Stimulated activated CD8-positive, alpha-beta memory T cell treated with anti-CD3 and anti-CD28 coated beads, Interleukin-15, amount 100 ng/mL, for 24 hours (primary cell): ENCODE data around the gene THADA.
"Not testable (repeated sequence)": the region's sequence is repeated elsewhere in the genome, so short reads cannot be mapped to it uniquely, and the experiment has no call there.

Source experiments
- DNase-seq: peaks from one replicate; pipeline ENCODE4 v3.0.0-alpha.2; 2020; ENCODE audit warnings: low read depth

THADA gene

DNA sequence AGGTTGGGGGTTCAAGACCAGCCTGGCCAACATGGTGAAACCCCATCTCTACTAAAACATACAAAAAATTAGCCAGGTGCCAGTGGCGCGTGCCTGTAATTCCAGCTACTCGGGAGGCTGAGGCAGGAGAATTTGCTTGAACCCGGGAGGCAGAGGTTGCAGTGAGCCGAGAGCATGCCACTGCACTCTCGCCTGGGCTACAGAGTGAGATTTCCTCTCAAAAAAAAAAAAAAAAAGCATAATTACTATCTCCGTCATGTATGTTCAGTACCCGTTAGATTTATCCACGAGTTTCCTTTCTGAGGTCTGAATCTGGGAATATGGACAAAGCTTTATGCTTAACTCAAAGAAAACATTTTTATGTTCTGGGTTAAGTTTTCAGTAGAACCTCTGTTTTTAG lies 209.2 kb downstream of the THADA start:
- DNase-seq = not testable (repeated sequence)

DNA sequence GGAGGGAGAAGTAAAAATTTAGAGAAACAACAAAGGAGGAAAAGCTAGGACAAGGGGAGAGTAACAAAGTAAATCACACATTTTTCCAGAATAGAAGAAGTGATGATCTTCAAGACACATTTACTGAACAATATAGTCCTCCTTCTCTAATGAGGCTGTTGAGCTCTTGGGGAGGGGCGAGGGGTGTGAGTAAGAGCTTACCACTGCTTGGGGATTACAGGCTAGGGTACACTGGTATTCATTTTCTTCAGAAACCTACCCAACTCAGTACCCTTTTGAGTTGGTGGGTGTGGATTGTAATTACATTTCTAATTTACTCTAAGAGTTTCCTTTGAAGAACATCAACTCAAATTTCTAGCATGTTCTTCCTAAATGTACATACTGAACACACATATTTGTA lies 211.7 kb downstream of the THADA start:
- DNase-seq = no peak

DNA sequence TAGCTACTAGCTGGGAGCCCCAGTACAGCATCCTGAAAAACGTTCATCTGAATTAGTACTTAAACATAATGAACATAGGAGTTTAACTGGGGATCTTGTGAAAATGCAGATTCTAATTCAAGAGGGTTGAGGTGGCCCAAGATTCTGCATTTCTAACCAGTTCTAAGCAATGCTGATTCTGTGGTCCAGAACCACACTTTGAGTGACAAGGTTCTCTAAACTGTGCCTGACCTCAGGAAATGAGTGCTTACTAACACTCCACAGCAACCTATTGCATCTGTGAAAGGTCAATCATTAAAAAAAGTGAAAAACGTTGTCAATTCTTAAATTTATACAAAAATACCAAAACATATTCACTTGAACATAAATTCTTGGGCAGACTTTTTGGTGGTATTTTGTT lies 212.3 kb downstream of the THADA start:
- no peak for DNase-seq

DNA sequence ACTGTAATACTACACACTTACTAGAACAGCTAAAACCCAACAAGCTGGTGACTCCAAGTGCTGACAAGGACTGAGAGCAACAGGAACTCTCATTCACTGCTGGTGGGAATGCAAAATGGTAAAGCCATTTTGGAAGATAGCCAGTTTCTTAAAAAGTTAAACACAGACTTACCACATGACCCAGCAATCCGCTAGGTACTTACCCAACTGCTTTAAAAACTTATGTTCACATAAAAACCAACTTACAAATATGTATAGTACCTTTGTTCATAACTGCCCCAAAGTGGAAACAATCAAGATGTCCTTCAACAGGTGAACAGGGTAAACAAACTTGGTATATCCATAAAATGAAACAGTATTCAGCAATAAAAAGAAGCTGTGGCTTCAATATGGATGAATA lies 216.3 kb downstream of the THADA start:
- no peak for DNase-seq

DNA sequence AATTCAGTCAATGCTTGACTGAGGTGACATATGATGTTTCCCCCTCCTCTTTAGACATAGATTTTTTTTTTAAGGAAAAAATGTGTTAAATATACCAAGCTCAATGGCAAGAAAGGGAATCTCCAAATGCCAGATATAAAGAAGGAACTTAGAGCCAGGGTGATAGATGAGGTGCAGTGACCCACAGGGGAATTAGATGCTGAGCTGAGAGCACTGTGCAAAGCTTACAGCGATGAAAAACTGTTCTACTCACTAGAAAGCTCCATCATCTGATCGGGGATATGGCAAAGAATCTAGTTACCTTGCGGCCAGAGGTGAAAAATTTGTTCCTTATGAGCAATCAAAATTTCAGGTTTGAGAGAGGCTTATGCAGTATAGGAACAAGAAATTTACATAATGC lies 218.5 kb downstream of the THADA start:
- no peak for DNase-seq

DNA sequence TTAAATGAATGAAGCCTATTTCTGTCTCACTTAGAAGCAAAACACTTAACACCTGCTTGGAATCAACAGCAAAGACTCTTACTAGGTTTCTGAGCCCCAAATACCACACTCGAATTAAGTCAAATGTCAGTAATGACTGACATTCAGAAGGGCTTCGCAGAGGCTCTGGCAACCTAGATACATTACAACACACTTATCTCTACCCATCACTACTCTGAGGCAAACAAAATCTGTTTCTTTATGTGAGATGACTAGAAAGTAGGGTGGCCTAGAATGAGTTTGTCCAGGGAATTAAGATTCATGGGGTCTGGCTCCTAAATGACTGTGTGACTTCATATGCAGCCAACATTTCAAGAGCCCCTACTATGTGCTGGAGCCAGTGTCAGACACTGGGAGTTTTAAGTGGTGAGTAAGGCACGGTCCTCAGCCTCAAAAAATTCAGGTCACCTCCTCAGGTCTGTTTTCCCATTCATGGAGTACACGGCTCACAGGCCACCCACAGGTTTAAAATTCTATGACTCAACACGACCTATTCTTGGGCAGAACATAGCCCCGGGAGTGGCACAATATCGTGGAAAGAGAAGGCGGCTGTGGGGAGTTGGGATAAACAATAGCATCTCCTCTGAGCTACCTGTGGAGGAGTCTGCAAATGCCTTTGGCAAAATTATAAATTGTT lies 219.2 kb downstream of the THADA start:
- DNase-seq = no peak

DNA sequence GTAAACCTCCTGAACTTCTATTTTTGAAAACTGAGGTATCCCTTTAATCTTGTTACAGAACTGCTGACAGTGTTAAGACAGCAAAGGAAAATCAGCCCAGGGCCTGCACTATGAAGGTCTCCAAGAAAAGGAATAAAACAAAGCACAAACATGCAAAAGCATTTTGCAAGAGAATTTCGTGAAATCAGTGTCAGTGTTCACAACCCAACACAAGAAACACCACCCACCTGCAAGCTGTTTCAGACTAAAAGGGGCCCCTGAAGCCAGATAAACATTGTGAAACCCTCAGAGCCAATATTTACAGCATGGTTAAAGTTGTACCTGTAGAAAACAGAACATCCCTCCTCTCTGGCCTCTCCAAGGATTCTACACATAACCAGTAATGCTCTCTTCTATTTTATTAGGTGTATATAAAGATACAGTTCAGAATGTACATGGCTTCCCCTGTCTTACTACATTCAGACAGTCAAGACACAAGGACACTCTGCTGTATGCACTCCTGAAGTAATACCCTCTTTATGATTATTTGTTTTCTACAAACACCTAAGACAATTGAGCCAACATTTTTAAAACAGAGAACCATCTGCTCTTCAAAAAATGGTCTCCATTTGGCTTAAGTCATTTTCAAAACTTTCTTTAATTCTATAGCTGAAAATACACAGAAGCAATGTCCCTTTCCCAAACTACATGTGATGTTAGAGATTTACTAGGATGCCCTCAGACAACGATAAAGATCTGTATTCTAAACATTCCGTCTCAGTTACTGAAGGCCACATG lies 219.9 kb downstream of the THADA start:
- DNase-seq = no peak

DNA sequence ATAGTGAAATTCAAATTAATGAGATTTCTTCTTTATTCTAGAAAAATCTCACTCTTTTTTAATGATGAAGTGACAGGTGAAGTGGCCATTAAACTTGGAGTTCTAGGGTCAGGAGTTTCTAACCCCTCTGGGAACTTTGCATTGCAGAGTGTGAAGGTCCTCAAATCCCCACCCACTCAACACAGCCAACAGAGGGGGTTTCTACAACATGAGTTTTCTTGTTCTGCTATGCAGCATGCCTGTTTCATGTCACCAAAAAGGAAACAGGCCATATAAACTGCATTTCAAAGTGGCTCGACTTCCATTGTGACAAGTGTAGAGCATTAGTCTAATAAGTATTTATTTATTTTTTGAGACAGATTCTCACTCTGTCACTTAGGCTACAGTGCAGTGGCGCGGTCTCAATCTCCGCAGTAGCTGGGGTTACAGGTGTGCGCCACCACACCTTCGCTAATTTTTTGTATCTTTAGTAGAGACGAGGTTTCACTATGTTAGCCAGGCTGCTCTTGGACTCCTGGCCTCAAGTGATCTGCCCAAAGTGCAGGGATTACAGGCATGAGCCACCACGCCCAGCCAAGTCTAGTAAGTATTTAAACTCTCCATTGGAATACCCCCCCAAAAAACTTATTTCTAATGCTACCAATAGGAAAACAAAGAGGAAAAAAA lies 223.3 kb downstream of the THADA start:
- DNase-seq = no peak

DNA sequence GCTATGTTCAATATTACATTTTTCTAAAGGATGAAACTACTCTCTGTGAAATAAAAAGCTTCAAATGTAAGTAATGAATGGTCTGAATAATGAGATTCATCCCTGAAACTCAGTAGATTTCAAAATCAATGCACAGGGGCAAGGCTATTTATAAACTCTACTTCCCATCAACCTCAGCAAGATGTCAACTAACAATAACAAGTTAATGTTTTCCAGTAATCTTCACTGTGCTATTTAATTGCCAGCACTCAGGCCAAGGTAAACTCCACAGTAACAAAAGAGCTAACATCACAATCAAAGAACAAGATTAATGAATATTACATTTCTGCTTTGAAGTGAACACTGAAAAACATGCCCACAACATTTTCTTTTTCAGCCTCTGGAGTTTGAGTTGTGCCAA lies 225.1 kb downstream of the THADA start:
- no peak for DNase-seq

DNA sequence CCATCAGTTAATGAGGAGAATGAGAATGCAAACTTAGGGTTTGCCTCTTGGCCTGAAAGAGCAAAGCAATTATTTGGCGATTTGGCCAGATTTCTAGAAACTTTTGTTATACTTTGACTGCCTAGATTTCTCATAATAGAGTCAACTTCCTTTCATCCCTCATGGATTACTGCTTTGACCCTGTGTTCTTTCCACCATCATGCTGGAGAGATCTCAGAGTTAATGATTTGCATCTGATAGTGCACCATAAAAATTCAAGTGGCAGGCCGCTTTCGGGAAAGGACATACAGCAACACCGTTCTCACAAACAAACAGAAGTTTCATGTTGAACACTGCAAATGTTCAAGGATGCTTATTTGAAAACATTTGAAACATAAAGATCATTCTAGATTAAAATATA lies 225.7 kb downstream of the THADA start:
- no peak for DNase-seq

DNA sequence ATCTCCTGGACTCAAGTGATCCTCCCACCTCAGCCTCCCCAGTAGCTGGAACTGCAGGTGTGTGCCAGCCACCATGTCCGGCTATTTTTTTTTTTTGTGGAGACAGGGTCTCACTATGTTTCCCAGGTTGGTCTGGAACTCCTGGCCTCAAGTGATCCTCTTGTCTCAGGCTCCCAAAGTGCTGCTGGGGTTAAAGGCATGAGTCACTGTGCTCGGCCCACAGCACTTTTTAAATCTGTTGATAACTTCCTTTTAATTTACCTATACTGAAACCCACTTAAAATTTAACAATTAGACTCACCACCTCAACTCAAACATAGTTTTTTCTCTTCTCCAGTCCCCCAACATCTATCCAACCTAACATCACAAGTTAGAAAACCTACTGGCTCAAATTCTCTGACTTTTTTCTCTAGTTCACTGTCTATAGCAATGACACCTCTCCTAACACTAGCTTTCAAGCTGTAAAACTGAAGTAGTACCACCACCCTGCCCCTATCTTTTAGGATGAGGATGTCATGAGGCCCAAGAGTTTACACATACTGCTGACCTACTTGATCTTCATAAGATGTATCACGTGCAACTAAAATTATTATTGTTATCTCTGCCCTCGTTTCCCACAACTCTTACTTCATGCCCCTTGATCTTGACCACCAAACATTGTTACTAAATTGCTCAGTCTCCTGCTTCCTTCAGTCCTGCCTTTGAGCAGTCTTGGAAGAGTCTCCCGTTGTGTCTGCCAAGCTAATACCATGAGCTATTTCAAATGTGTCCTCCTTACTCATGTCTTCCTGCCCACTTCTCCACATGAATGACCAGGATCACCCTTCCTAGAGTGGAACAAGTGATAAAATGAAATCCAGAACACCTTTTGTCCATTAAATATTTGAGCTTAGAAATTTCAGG lies 227.1 kb downstream of the THADA start:
- no peak for DNase-seq

DNA sequence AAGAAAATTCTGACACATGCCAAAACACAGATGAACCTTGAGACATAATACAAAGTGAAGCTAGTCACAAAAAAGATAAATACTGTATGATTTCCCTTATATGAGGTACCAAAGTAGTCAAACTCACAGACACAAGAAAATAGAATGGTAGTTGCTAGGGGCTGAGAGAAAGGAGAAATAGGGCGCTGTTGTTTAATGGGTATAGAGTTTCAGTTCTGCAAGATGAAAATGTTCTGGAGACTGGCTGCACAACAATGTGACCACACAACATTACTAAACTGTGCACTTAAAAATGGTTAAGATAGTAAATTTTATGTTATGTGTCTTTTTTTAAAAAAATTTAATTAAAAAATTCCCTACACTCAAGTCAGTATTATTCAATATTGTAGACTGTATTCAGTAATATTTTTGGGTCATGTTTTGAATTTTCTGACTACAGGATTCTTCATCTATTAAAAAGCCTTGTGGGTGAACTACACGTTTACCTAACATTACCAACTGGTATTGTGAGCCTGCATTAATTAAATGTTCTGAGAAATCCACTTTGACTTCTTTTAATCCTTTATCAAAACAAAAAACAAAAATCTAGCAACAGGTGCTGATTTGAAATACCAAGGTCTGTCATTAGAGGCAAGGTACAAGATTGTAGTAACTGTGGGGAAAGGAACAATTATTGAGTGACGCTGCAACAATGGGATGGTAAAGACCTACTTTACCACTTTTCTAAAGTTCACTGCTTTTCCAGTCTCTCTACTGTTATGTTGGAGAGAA lies 228.6 kb downstream of the THADA start:
- DNase-seq = no peak

DNA sequence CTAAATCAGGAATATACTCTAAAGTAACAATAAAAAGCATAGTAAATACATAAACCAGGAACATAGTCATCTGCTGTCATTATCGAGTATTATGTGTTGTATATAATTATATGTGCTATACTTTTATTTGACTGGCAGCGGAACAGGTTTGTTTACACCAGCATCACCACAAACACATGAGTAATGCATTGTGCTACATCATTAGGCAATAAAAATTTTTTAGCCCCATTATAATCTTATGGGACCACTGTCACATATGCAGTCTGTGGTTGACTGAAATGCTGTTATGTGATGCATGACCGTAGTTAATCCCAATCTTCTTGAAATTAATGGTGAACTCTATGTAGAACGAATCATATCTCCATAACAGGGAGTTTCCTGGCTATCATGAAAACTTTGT lies 232.7 kb downstream of the THADA start:
- no peak for DNase-seq

DNA sequence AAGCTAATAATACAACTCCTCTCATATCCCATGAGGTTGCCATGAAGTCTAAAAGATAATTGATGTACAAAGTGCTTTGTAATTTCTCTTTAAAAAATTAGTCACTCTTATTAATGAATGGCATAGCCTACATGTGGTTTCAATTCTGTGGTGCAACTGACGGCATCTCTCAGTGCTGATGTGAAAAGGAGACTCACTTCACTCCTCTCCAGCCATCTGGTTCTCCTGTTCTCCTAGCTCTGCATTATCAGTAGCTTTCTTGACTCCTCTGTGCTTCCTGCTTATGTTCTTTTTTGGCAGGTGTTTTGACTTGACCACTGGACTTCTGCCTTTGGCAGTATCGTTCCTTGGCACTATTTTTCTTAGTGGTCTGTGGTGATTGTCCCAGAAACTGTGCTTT lies 234.6 kb downstream of the THADA start:
- no peak for DNase-seq

DNA sequence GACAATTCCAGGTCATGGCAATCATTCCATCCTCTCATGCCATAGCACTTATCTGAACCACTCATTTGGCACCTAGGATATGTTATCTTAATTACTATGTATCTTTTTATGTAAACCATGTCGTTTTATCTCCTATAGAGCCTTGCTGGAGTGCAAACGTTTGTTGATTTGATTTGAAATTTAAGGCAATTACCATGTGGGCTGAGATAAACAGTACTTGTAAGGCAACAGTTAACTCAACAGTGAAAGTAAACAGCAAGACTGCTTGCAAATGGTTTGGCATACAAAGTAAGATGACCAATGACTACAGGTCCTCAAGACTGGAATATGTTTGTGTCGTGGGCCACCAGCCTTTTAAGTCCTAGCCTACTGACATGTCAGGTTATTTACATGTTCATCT lies 235.7 kb downstream of the THADA start:
- DNase-seq = no peak

DNA sequence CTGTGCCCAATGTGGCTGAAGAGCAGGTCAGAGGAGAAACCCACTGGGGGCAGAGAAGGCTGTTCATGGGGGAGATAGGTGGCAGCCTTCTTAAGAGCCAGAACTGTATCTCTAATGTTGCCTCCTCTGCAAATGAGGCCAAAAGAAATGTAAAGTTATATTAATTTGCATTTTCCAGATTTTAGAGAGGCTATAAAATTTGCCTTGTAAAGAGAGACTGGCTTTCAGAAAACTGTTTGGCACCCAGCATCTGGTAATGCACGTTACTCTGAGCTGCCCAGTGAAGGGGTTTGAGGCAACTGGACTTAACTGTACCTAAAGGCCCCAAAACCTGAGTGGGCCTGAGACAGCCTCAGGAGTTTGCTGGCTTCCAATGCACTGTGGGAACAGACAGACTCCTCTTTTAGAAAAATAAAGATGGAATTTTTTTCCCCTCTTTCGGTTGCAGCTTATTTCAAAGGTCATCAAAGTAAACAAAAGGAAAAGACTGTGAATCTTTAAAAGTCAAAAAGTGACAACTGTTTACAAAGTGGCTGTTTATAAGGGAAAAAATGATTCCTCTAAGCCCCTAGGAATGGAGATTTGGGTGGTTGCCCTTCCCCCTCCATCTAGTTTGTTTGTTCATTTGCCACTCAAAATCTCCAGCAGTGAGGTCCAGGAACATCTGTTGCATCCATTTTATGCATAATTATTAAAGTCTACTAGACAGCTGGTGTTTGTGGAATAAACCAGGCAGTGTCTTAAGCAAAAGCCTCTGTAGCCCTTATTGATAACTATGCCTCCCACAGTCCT lies 237.2 kb downstream of the THADA start:
- no peak for DNase-seq

DNA sequence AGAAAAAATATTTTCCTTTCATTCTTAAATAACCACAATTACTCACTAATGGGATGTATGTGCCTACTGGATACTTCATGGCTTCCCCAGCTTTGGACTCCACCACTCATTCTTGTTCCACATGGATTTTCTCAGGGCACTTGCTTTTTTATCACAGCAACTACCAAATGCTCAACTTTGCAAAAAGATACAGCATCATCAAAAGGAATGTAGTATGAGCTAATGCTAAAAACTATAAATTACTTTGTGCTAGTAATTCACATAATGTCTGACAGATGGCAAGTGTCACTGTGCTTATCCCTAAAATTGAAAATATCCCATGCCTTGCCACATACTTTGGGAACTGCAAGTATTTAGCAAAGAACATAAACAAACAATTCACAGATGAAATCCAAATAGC lies 239.1 kb downstream of the THADA start:
- DNase-seq = no peak

DNA sequence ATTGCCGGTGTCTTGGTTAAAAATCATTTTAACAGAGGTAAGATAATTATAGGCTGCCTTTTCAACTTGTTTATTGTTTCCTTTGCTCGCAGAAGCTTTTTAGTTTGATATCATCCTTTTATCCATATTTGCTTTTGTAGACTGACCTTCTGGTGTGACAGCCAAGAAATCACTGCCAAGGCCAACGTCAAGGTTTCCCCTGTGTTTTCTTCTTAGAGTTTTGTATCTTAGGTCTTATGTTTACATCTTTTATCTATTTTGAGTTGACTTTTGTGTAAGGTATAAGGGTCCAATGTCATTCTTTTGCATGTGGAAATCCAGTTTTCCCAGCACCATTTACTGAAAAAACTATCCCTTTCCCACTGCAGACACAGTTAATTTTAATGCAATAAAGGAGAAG lies 240.4 kb downstream of the THADA start:
- DNase-seq = no peak

DNA sequence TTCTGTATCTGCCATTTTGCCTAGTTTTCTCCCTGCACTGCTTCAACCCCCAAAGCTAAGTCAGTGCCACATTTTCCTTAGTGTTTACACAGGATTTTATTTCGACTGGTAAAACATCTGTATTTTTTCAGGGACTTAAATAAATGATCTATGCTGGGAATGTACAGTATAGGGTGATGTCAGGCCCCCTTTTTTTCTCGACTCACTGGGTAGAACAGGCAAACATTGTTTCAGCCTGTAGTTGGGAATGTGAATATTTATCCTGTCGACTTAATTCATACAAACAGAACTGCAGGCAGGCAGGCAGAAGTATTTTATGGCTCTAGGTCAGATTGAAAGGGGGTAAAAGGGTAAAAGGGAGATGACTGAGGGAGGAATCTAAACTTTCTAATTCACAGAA lies 245.9 kb downstream of the THADA start:
- no peak for DNase-seq

DNA sequence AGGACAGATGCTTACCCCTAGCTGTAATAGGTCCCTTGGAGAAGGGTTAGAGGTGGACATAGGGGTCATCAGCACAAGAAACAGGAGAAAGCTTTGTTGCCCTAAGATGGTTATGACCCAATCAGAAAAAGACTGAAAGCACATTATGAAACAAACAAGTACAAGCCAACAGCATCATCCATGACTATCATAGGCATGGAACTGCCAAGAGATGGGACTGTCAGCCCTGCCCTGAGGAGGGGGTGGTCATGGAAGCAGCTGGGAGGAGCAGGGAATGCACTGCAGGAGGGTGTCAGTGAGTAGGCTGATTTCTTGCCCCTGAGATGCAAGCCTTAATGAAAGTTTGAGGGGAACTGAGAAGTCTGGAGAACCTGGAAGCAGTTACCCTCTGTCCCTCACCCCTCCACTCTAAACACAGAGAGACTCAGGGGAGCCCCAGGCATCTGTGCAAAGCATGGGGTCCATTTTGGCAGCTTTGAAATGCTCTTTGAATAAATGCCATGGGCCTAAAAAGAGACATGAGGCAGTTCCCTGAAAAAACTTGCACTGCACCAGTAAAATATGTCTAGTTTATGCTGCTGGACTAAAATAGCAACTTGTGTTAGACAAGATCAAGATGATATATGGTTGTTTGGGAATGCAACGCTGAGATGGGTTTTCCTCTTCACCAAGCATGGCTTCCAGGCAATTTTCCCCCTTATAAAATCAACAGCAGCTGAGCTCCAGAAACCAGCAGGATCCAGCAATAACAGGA lies 246.8 kb downstream of the THADA start:
- DNase-seq = no peak
